Femur (tissue), 1 donor: Measurements from ENCODE around the gene IL17B.
A peak's percentile ranks its signal among the peaks of the same experiment; 100 is the strongest.

Experiments used
- DNase-seq: peaks from one replicate; pipeline ENCODE4 v3.0.0-alpha.2; 2017

The IL17B gene, protein sequence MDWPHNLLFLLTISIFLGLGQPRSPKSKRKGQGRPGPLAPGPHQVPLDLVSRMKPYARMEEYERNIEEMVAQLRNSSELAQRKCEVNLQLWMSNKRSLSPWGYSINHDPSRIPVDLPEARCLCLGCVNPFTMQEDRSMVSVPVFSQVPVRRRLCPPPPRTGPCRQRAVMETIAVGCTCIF

DNA sequence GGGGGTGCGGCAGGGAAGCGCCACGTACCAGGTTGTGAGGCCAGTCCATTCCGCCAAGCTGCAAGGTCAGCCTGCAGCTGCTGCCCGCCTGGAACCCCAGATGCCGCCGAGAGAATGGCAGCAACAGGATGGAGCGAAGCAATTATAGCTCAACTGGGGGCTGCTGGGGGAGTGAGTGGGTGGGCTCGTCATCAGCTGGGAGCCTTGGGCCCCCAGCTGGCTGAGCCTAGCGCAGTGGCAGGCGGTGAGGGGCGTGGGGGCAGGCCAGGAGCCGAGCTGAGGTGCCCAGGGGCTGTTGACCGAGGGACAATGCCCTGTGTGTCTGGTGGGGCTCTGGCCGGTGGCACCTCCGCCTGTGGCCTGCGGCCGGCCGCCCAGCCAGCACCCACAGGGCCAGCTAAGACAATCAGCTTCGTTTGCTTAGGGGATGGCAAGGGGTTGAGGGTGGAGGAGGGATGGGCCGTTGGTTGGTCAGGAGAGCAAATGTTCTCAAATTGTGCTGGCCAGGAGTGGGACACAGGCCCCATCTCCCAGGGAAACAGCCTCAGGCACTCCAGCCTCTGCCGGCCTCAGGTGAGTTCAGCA is at the start of gene IL17B:
Gene IL17B, minus strand, starts transcription at position 116 of the 585 bp plus-strand sequence. Its CDS starts 67 bp downstream, at position 49.
- DNase-seq, result no peak

DNA sequence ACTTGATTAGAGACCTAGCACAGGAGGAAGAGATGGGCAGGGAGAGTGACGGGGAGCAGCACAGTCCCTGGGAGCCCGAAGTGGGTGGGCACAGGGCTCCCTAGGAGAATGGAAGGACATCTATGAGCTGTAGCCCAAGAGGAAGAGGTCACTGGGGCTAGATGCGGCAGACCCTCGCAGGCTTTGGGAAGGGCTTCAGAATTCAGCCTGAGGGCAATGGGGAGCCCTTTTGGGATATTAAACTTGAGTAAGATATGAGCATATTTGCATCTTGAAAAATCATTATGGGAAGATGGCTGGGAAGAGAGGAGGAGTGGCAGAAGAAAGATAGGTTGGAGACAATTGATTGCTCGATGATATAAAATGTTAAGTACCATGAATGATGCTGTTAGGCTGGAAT is 48.9 kb upstream of the IL17B start:
- no peak for DNase-seq

DNA sequence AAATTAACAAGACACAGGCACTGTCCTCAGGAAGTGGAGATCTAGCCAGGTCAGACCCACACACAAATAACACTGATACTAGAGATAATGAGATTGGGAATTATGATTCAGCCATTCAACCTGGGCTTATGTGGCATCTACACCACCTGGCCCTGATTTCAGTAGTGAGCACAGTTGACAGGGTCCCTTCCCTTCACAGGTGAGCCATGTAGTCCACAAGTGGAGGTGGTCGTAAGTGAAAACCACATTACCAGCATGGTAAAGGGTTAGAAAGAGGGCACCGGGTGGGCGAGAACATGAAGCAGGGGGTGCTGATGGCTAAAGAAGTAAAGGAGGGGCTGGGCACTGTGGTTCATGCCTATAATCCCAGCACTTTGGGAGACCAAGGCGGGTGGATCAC is 48.3 kb upstream of the IL17B start:
- no peak for DNase-seq

DNA sequence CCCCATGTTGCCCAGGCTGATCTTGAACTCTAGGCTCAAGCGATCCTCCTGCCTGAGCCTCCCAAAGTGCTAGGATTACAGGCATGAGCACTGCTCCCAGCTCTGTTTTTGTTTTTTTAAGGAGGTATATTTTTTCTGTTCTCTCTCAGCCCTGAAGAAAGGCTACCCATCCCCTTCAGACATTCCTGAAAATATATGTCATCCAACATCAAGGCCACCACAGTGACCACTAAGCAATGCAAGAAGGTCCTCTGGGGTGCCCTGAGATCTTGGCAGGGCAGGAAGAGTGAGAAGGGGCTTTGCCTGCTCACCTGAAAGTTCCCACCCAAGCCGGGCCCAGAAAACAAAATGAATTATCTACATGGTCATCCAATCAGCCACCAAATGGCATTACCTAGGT is 47.8 kb upstream of the IL17B start:
- no peak for DNase-seq

DNA sequence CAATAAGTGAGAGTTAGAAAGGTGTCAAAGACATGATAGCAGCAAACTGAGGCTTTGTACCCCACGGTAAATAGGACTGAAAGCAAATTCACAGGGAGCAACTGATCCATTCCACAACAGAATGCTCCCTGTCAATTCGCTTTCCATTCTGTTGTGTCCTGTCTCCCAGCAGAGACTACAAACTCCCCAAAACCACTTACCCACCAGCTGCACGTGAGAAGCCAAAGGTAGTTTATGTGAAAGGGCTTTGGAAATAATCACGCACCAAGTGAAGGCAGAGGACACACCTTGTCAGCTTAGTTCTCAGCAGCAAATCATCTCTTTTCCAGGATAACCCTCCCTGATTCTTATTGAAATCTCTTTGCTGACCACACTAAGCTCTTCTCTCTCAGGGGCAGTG is 46.6 kb upstream of the IL17B start:
- DNase-seq, result no peak

DNA sequence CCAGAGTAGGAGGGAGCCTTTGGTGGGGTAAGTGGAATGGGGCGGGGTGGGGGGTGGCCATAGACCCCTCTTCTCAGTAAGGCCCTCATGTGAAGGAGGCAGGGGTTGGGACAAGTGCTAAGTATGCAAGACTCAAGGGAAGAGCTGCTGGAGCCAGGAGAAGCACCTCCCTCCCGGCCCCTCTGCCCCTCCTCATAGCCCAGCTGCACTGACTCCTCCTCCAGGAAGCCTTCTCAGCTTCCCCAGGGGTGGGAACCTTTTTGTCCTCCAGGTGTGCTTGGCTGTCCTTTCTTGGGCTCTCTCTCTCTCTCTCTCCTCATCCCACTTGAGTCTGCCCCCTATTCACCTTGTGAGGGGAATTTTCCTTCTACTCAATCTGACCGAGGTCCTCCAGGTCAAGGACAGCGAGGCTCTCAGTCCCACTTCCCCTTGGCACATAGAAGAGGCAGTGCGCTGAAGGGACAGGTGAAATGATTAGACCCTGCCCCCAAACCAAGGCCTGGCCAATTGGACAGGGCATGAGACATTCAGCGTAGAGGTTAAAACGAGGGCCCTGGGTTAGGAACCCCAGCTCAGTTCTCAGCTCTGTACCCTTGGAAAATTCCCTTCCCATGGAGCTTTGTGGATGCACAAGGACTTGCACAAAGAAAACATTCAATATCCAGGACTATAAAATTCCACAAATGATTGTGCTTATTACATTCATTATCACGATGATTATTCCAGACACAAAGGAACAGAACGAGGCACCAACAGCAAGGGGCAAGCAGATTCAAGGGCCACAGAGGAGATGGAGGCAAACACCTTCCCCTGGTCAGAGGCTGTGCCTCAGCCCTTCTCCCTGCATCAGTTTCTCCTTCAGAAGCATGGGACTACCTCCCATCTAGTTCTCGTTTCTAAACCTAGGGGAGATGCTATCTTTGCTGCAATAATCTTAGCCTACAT is 45.6 kb upstream of the IL17B start:
- DNase-seq, result no peak

DNA sequence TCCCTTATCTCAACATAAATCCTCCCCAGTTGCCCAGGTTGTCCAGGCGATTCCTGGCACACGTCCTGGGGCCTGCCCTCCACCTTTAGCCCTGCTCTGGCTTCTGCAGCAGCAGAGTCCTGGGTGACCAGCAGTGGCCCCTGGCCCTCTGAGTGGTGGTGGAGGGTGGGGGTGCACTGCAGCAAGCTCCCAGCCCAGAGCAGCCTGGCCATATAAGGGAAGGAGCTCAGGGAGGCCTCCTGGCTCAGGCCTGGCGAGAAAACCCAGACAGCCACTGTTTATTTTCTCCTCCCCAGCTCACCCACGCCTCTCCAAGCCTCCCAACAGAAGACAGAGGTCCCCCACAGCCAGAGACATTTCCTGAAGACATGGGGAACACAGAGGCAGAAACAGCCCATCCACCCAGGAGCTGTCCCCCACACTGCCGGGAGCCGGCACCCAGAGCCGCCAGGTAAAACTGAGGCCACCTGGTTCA is 44.7 kb upstream of the IL17B start:
- DNase-seq, result no peak

DNA sequence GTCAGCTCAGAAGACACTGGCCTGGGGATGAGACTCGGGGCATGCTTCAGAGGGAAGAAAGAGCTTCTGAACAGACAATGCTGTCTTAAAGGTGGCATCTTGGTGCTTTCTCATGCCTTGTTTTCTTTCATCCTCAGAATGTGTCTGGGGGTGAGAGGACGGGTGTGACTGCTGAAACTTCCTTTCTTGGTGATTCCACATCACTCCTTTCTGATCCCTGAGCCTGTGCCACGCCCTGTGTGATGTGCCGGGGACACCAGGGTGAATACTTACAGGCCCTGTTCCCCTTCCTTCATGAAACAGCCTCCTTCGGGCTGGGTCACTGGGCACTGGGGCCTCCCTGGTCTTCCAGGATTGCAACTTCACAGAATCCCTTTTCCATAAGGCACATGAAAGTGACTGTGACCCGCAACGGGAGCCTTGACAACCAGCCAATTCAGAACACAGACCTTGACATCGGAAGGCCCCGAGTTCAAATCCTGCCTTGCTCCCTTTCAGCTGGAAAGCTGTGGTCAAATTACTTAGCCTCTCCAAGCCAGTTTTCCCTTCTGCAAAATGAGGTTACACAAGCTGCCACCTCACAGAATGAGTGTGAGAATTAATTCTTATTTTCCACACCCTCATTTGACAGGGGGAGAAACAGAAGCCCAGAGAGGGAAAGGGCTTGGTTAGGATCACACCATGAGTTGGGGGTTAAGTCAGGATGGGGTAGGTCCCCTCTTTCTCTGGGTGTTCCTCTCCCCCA is 44.1 kb upstream of the IL17B start:
- no peak for DNase-seq

DNA sequence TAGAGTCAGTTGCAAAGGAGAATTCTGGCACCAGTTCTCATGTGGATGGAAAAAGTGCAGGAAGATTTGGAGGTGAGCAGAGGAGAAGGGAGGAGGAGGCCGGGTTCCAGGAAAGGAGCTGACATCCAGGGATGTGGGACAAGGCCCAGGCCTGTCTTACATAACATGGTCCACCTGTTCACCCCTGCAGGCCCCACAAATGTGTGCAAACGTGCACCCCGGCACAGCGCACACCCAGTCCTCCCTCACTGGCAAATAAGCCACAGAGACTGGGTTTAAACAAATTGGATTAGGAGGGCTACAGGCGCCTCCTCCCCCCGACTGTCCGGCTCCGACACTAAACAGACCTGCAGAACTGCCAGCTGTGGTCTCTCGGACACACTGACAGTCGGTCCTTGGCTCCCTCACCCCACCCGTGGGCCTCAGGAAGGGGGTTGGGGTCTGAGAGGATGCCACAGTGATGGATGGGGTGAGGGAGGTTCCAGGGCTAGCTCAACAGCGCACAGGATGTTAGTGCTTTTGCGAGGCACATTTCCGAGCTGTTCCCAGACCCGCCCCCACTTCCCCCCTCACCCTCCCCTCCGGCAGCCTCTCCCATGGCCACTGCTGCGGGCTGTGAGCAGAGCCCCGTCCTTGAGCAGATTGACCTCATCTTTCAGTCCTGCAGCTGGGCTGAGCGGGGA is 43.4 kb upstream of the IL17B start:
- peak; percentile 89 for DNase-seq

DNA sequence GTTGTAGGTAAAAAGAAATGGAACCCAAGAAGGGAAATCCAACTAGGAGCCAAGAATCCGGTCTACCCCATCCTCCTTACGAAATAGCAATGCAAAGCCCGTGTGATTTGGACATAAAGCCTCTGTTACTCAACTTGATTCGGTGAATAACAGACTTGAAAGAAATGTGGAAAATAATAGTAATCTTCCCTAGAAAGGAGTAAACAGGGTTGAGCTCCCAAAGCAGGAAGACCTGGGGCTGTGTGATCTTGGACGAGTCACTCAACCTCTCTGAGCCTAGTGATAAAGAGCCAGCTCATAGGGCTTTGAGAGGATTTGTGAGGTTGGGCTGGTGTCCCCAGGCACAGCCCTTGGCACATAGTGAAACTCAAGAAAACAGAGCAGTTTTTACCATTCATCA is 42.7 kb upstream of the IL17B start:
- no peak for DNase-seq

DNA sequence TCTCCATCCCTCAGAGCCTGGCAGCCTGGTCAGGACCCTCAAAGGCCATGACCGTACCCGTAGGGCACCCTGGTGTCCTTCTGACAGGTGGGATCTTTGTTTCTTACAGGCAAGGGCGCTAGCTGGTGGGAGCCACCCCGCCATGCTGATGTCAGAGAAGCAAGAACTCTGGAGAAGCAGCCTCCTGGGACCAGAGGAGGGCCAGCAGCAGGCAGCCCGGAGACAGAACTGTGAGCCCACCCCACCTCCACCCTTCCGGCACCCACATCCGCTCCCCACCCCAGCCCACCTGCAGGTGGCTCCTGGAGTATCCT is 42.2 kb upstream of the IL17B start:
- no peak for DNase-seq

DNA sequence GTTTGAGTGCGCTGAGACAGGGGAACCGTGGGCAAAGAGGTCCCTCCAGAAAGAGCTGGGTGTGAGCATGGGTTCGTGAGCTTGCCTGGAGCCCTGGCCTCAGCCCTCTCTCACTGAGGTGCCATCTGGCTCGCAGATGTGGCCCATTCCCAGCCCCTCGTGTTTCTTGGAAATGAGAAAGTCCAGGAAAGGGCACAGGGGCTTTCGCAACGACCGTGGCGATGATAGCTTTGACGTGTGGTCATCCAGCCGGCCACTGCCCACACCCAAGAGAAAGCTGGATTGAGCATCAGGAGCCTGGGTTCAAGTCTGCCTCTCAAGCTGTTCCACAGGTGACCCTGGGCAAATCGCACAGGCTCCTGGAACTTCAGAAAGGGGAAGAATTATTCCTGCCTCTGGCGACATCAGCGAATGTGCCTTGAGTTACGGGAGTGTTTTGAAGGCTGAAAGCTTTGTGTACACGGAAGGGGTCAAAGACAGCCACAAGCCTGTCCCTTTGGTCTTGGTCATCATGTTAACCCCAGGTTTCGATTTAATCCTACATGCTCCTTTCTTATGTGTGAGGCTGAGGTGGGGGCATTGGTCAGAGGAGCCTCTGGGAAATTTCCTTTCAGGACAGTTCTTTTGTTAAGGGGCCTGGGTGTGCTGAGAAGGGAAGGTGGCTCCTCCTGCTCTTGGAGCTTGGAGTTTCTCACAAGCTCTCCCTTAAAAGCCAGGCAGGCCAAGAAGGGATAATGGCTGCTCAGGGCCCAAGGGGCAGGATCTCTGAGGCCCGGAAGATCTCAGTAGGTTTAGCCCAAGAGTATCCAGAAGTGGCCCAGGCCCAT is 41.7 kb upstream of the IL17B start:
- DNase-seq, result no peak

DNA sequence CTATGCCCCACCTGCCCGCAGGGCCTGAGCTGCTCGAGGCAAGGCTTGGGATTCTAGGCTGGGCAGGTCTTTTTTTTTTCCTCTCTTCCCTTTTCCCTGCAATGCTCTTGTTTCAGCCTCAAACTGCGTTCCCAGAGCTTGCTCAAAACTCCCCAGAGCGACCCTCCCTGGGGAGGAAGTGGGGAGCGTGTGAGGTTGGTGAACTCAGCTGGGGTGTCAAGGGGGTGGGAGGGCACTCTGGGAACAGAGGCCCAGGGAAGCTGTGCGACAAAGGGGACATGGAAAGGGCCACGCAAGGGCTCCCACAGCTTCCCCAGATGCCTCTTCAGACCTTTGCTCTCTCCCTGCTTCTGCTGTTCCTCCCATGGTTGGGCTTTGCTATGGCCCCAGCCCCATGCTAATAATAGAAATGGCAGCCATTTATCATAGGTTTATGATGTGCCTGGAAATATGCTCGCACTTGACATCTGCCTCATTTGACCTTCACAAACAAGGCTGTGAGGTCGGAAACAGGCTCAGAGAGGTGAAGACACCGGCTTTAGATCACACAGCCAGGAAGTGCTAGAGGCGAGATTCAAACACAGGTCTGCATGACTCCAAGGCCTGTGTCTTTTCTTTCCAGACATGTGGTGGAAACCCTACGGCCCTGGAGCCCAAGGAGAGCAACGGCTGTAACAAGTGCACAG is 40.9 kb upstream of the IL17B start:
- DNase-seq, result no peak

DNA sequence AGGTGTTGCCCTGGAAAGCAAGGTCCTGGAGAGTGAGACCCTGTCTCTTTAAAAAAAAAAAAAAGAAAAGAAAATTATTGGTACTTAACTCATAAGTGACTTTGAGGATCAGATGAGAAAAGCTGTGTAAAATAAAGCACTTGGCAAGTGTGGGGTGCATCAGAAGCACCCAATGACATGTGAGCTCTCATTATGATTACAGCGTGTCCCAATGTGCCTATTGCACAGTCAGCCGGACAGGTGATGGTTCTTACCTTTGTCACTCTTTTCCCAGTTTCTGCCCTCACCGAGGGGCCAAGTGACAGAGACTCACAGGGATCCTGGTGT is 40.4 kb upstream of the IL17B start:
- DNase-seq, result no peak

DNA sequence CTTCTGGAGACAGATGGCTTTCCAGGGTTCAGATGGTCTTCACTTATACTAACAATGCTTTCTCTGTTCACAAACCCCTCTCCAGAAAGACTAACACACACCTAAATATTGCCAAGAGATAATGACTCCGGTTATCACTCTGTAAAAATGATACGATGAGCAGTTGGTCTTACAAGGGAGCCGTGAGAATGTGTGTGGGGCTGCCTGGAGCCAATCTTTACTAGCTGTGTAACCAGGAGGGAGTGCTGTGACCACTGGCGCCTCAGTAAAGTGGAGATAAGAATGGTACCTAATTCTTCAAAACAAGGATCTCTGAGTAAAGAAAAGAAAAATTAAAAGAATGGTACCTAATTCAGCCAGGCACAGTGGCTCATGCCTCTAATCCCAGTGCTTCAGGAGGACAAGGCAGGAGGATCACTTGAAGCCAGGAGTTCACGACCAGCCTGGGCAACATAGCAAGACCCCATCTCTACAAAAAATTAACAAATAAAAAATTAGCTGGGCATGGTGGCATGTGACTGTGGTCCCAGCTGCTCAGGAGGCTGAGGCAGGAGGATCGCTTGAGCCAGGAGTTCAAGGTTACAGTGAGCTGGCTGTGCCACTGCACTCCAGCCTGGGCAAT is 39.9 kb upstream of the IL17B start:
- no peak for DNase-seq

DNA sequence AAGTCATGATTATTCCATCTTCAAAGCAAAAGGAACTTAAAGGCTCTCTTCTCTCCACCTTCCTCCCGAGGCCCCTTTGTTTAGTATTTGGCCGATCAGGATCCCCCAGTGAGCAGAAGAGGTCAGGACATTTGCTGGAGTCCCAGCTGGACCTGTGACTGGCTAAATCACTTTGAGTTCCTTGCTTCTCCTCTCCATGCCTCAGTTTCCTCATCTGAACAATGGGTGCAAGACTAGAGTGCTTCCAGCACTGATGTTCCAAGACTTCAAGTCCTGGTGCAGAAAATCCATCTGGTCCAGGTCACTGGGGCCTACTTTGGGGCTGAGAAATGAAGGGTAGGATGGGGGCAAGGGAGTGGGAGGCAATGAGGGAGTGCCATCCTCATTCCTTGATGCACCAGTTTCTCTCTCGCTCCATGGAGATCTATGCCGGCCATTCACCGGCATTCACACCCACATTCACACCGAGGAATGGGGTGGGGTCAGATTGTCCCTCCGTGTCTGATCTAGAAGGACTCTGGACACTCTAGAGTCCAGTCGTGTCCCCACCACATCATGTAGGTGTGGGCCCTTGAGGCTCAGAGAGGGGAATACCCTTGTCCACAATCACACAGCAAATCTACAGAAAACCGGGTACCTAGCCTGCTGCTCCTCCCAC is 38.7 kb upstream of the IL17B start:
- no peak for DNase-seq

DNA sequence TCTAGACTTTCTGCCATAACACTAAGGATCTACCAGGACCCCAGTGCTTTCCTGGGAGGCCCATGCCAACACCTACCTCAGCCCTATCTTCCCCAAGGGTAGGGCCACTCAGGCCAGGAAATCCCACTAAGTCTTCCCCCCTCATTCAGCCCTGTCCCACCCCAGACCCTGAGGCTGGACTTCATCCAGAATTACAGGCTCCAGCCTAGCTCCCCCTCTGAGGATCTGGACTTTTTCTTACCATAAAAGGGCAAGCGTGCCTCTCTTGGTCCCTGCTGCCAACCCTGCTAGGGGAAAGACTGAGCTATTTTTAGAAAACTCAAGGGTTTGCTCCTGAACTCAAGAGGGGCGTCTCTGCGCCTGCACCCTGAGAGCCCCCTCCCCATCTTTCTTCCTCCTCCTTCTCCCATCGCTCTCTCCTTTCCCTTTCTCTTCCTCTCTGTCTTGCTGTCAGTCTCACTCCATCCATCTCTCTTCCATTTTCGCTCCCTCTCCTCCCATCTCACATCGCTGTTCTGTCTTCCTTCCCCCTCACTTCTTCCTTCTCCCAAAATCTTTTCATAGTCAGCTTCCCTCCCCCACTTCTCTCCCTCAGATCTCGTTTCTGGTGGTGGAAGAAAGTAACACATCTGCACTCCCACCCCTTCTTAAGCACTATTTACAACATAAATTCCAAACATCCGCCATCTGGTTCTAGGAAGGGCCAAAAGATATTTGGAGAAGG is 38.1 kb upstream of the IL17B start:
- no peak for DNase-seq

DNA sequence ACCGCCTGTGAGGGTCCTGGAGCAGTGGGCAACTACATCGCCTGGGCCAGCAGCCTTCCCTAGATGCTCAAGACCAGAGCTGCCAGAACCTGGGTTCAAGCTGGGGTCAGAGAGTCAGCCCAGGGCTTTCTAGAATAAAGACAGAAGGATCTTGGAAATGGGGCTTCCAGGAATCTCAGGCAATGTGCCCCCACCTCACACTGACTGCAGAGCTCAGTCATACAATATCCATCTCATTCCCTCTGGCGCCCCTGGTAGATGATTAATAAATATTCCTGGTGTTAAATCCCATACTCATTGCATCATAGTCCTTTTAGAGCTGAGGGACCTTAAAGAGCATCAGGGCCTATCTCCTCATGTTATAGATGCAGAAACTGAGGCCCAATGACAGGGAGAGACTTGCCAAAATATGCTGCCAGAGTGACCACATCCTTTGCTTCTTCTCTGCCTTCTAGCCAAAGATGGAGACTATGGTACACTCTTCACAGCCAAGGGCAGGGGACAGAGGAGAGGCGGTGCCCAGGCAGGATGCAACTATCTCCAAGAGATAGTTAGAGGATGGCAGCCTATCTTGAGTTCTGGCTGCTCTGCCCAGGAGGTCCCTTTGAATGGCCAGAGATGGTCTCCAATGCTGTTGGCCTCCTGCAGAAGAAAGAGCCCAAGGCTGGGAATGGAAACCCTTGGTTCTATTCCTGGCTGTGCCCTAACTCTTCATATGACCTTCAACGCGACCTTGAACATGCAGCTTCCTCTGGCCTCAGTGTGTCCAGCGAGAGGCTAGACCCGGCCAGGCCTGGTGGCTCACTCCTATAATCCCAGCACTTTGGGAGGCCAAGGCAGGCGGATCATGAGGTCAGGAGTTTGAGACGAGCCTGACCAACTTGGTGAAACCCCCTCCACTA is 36.2 kb upstream of the IL17B start:
- DNase-seq, result no peak
